GM19043 (cell line): Measurements from ENCODE around the gene CYP46A1.
"Not testable (repeated sequence)": the region's sequence is repeated elsewhere in the genome, so short reads cannot be mapped to it uniquely, and the experiment has no call there.

ENCODE experiments used
- ATAC-seq: cut with Tn5 transposase; IDR thresholded peaks from one replicate; pipeline ENCODE4 v1.9.1; 2021; ENCODE audit warnings: low read depth; ENCODE audit not compliant: unreplicated experiment

Gene CYP46A1

GRCh38 chr14:99753225-99754140 is 69.4 kb downstream of the CYP46A1 start:
- ATAC-seq: no peak

DNA sequence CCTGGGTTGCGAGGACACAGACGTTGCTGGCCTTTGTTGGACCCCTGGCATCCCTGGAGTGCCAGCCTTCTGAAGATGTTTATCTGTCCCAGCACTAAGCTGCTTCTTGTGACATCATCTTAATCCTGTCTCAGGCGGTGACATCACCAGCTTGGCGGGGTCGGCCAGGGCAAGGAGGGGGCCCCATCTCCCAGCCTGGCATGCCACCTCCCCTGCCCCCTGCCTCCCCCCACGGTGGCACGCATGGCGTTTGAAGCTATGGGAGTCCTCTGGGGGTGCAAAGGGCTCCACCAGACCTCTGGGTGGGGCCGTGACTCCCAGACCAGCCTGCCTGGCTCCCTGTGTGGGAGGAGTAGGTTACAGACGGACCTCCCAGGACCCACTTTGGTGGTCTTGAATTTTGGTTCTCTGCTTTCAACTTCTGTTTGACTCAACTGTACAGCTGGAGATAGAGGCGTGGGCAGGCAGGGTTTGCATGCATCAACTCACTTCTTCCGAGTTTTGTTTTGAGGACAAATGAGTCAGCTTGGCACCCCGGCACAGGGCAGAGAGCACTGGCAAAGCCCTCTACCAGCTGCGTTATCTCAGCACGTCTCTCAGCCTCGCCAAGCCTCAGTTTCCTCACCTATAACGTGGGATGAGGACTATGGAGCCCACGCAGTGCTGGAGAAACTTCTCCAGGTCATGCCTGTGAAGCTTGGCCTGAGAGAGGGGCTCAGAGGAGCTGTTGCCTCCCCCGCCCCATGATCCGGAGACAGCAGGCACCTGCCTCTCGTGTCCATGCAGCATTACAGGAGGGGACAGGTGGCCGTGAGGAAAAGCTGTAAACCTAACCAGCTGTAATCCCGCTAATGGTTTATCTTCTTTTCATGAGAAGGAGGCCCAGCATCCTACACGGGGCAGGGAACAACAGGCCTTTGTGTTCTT is 70.3 kb downstream of the CYP46A1 start:
- no peak for ATAC-seq

DNA sequence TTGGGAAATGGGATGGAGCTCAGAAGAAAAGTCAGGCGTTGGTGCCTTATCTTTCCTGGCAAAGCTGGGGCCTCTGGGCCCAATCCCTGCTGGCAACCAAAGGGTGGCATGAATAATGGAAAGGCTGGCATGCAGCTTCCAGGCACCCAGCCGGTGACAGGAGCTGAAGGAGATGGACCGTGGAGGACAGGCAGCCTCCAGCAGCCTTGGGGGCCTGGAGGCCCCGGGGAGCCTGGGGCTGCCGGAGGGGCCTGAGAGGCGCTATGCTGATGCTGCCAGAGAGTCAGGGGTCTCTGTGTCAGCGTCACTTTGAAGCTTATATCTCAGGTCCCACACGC is 70.9 kb downstream of the CYP46A1 start:
- no peak for ATAC-seq

DNA sequence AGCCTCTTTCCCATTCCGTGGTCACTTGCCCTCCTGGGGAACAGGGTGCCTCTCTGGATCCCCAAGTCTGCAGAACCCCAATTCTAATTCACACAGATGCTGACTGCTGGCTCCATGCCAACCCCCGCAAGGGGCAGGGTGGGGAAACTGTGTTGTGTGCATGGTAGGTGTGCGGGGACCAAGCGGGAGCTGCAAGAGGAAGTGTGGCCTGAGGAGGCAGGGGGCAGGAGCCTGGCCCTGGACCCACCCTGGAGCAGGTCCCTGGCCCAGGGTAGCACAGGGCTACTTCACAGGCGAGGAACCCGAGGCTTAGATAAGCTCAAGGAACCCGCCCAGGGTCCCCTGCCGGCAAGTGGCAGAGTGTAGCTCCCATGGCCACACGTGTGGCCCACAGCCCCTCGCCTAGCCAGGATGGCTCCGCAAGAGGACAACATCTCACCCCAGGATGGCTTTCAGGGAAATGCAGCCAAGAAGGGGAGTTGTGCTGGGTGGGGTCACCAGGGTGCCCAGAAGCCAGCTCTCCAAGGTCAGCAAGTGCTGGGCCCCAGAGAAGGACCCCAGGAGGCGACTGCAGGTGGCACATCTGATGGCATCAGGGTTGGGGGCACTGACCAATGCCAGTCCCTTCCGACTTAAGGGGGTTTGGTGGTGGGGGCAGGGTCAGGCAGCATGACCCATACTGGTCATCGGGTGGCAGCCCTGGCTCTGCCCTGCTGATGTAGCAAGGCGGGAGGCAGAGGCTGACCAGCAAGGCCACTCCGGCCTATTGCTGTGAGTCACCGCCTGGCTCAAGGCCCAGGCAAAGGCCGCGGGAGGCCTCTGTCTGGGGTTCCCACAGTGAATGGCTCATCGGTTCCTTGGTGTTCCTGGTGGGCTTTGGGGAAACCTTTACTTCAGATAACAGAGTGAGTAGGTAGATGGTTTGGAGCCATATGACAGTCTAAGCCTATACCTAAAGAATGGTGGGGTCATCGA is 71.8 kb downstream of the CYP46A1 start:
- ATAC-seq: no peak

DNA sequence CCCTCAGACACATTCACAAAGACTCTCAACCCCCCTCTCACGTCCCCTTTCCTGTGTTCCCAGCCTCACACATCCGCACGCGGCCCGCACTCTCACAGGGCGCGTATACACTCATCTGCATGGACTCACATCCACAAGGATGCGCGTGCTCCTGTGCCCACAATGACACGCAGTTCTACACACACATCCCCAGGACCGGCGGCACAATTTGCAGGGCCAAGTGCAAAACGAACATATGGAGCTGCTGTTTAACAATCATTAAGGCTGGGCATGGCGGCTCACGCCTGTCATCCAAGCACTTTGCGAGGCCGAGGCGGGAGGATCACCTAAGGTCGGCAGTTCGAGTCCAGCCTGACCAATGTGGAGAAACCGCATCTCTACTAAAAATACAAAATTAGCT is 72.7 kb downstream of the CYP46A1 start:
- no peak for ATAC-seq

DNA sequence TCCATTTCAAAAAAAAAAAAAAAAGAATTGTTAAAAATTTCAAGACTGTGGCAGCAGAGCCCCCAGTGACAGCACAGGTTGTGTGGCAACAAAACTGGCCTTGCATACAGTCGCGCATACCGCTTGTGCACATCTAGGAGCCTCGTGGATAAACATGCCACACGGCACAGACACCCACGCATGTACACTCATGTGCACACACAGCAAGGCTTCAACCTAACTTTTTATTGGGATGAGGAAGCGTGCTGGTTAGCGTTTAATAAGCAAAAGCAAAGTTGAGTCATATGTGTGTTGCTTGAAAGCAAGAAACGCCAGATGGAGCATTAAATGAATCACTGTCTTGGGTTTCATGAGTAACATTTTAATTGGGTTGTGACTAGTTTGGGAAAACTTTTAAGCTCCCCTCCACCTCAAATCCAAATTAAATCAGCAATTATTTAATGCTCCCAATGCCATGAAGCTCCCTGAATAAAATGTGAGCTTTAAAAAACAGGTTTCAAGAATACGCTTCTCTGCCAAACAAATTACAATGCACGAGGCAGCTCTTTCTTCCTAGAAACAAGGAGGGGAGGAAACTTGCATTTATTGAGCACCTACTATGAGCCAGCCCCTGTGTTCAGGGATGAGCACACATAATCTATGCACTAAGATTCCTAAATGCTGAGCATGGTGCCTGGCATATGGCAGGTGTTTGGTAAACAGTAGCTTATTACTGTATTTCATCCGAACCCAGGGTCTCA is 73.4 kb downstream of the CYP46A1 start:
- ATAC-seq: no peak

DNA sequence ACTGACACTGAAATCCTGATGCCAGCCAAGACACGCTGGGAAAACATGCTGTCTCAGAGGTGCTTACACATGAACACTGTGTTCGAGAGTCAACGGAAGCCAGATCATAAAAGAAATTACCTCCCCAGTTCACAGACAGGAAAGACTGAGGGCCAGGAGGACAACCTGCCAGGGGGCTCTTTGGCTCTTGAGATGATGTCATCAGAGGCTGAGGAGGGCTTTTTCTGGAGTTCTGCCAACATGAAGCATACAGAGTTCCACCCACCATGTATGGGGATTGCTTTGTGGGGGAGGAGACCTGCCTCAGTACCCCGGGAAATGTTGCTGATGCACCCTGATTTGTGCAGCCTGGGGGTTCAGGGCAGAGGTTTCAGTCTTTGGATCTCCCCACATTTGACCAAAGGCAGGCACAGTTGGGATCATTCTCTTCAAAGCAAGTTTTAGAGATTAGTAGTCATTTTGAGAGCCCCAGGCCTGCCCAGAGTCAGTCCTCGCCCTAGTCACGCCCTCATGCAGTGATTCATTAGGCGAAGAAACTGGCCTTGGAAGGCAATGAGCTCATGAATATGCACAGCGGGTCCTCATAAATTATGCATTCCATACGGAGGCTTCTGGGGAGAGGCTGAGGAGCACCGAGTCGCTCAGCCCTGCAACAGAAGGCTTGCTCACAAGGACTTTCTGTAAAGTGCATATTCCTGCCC is 74.2 kb downstream of the CYP46A1 start:
- ATAC-seq: no peak

GRCh38 chr14:99758872-99759545 is 74.9 kb downstream of the CYP46A1 start:
- no peak for ATAC-seq

DNA sequence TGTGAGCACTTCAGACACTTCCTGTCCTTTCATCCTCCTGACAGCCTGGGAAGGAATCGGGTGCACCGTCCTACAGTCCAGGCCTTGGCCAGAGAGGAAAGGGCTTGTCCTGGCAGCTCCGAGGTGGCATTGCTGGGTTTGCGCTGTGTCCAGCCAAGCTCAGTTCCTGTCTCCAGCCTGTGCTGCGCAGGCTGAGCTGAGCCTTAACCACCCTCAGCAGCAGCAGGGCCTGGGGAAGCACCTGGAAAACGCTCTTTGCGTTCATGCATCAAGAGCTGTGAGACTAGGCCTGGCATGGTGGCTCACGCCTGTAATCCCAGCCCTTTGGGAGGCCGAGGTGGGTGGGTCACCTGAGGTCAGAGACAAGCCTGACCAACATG is 75.4 kb downstream of the CYP46A1 start:
- ATAC-seq: no peak

GRCh38 chr14:99760817-99761216 is 76.7 kb downstream of the CYP46A1 start:
- ATAC-seq: no peak

GRCh38 chr14:99762911-99763310 is 78.8 kb downstream of the CYP46A1 start:
- ATAC-seq: not testable (repeated sequence)

- ATAC-seq: no peak
These were observed 79.6 kb downstream of the CYP46A1 start for GRCh38 chr14:99763527-99764221.

DNA sequence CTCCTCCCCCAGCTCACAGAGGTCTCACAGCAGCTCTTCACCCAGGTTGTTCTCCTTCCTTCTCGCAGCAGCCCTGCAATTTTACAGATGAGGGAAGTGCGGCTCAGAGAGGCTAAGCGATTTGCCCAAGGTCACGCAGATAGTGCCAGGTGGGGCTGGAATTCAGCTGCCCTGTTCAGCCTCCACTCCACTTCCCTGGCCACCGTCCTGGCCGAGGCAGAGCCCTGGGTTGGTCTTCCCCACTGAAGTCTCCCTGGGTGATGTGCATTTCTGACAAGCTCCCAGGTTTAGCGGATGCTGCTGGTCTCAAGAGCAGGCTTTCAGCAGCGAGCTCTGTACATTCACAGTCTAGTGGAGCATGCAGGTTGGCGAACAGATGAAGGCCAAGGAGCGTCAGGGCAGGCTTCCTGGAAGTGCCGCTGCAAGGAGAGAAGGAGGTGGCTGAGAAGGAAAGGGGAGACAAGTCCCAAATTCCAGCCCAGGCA is 80.2 kb downstream of the CYP46A1 start:
- ATAC-seq: no peak

GRCh38 chr14:99768381-99768780 is 84.3 kb downstream of the CYP46A1 start:
- ATAC-seq: no peak

GRCh38 chr14:99769123-99769522 is 85.0 kb downstream of the CYP46A1 start:
- no peak for ATAC-seq

DNA sequence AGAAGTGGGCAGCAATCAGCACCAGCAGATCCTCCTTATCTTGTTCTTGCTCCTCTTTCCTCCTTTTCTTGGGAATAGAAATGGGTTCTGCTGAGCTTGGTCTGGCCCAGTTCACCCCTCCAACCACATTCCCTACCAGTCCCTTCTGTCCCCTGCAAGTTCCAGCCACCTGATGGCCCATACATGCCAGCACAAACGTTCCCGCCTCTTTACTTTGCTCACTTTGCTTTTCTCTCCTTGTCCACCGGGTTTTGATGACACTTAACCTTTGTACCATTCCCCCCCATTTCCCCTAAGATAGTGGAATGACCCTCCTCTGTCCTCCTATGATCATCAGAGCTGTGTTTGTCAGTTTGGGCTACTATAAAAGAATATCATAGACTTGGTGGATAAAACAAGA is 85.7 kb downstream of the CYP46A1 start:
- no peak for ATAC-seq

DNA sequence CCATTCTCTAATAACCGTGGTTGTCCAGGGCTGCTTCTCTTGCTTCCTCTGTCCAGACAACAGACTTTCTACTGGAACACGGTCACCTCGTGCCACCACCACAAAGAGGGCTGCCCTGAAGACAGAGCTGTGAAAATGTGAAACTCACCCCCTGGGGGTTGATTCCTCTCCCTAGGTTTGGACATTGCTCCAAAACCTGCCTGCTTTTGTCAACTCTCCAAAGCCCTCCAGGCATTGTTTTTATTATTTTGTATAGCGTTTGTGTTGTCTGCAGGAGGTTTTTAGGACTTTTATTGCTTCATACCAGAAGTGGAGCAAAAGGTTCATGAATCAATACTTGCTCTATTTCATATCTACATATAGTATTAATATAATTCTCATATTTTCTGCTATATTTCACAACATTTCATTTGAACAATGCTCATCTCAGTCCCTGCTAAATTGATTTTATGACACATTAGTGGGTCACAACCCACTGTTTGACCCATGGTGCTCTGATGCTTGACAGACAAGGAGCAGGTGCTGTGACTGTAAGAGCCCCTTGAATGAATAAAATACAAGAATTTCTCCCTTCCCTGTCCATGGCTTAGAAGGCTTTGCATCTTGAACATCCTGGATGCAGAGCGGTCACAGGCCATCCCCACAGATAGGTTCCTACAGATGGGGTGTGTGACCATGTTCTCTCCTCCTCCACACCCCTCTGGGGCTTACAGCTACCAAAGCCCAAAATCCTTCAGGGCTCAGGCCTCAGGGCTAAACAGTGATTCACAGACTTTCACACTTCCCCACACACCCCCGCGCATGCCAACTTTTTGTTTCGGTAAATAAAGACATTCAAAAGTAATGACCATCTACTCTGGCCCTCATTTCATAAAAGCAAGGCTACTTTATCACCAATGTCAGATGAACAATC is 88.5 kb downstream of the CYP46A1 start:
- no peak for ATAC-seq
